ENCODE results near the gene OR5B17.
"Not testable (repeated sequence)": the region's sequence is repeated elsewhere in the genome, so short reads cannot be mapped to it uniquely, and the experiment has no call there.

OR5B17 gene

DNA sequence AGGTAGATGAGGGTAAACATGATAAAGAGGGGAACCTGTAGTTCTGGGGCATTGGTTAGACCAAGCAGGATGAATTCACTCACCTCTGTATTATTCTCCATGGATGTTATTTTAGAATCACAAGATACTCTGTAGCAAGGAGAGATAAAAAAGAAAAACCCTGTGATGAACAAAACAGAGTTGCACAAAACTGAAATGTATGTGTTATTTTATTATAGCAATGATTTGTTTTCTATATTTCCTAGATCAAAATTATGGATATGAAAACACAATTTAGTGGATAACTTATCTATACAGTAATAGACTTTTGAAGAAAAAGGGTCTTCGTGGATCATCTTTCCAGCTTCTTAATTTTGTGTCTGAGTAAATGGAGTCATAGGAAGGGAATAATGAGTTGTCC is at the start of gene OR5B17:
Gene OR5B17, minus strand, starts transcription at position 101 of the 400 bp plus-strand sequence. Its CDS starts 0 bp downstream, at position 101.
- DNase-seq: no peak

DNA sequence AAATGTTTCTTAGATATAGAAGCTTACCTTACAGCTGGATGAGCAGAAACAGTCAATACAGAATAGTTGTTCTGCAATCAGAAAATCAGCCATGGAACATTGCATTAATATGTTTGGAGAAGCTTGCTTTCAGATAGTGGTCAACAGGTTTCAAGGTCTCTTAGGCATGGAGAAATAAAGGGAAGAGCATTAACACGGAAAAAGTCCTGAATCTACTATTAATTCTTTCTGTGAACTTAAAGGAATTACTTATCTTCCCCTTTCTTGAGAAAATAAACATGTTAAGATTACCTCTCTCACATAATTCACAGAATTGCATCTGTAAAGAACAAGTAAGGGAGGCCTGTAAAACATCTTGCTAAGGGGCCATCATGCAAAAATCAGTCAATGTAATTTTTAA is 47.9 kb upstream of the OR5B17 start, which contains the start of gene OR5B3:
Gene OR5B3, minus strand, starts transcription at position 101 of the 400 bp plus-strand sequence. CDS start 3,465 bp downstream, outside the sequence.
- no peak for DNase-seq

DNA sequence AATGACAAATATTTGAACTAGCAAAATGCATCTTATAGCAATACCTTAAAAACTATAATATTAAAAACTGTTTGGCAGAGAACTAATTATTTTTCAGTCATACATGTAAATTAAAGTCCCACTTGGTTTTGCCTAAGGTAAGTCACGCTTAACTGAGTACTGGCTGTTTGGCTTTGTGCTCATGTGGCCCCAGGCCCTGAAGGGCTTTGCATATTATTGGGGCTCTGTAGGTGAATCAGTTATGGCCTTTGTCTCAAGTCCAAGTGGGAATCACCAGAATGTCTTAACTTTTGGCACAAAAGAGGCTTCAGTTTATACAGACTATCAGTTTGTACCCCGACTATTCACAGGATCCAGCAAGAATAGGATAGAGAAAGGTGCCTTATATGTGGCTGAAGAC is 40.8 kb upstream of the OR5B17 start:
- not testable (repeated sequence) for DNase-seq

DNA sequence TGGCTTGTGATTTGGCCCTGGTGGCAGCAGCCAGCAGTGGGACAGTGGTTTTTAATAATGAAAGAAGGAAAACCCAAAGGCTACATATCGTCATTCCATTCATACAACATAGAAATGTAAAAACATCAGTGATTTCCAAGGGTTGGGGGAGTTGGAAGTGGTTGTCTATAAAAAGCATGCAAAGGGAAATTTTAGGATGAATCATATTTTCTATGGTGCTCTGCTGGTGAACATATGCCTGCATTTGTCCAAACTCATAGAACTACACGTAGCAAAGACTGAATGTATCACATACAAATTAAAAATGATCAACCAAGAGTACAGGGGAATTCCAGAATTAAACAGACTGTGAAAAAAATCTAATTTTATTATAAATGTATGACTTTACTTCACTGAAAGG is 36.7 kb upstream of the OR5B17 start:
- DNase-seq: peak; percentile 63

DNA sequence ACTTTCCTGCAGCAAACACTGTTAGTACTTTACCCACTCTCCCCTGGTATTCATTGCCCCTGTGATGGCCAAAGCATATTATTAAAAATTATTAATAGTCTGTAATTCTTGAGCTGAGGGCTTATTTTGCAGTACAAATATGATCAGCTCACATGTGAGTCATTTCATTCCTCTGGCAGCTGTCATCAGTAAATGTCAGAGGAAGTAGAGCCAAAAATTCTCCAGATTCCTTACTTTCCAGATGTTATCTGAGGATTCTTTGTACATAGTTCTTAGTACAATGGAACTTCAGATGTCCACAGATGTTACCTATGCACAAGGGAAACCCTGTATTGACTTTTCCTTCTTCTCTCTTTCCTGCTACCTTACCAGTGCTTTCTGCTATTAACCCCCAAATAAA is 35.3 kb upstream of the OR5B17 start:
- peak; percentile 84 for DNase-seq

DNA sequence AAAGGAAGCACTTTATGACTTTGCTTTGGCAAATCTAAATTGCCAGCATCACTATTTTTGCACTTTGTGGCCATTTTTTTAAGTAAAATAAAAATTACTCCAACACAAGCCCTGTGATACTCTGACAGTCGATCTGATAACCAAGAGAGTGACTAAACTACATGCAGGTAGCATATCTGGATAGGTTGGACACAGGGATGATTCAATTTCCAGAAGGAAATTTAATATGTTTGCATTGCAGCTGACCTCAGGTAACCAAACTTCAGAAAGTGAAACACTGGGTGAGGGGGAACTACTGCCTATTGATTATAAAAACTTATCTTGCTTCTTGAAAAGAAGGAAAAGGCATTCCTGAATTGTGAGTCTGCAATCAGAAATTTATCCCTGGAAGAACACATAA is 33.9 kb upstream of the OR5B17 start:
- peak; percentile 5 for DNase-seq

DNA sequence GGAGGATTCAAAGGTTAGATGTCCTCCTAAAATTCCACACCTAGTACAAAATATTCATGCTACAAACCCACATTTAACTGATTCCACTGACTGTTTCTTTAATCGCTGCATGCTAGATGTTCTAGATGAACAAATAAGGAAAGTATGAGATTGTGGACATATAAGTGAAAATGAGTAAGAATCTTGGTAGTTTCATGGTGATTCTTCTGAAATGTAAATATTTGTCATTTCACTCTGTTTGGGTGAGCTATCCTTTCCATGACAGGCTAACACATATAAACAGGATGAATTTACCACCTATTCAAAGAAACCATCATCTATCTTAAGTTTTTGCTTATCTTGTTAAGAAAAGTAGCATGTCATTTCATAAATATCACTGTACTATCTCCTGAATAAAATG is 33.0 kb upstream of the OR5B17 start:
- DNase-seq: peak; percentile 3

DNA sequence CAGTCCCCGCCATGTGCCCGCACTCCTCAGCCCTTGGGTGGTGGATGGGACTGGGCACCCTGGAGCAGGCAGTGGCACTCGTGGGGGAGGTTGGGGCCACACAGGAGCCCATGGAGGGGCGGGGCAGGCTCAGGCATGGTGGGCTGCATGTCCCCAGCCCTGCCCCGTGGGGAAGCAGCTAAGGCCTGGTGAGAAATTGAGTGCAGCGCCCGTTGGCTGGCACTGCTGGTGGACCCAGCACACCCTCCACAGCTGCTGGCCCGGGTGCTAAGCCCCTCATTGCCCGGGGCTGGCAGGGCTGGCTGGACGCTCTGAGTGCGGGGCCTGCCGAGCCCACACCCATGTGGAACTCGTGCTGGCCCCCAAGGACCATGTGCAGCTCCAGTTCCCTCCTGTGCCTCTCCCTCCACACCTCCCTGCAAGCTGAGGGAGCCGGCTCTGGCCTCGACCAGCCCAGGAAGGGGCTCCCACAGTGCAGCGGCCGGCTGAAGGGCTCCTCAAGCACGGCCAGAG is 31.7 kb upstream of the OR5B17 start:
- DNase-seq: no peak

DNA sequence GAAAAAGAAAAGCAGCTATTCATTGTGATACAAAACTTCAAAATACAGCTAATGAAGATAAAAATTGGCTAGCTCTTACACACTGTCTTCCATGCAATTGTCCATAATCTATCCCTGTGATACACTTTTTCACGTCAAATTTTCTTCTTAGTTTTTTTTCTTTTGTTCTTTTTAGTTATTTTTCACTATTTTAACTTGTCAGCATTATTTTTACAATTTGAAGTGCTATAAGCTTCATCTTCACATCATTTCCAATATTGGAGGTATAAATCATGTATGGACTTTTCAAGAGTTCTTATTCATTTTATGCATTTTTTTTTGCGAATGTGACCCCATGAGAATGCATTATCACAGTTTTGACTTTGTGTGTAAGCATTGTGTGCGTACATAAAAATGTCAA is 4.1 kb downstream of the OR5B17 start:
- DNase-seq: no peak

DNA sequence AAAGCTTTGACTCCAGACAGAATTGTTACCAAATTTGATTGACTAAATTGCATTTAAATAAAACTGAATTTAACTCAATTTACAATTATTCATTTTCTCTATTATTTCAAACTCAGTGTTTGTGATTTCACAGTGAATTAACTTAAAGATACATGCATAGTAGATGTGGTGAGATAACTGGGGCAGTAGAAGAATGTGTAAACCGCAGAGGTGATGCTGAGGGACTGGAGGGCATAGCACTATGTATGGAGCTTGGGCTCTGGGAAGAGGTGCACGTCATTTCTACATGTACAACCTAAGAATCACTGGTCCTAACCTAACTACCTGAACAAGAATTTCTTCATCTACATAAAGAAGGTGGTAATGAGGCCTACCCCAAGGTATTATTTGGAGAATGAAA is 13.7 kb downstream of the OR5B17 start:
- no peak for DNase-seq

DNA sequence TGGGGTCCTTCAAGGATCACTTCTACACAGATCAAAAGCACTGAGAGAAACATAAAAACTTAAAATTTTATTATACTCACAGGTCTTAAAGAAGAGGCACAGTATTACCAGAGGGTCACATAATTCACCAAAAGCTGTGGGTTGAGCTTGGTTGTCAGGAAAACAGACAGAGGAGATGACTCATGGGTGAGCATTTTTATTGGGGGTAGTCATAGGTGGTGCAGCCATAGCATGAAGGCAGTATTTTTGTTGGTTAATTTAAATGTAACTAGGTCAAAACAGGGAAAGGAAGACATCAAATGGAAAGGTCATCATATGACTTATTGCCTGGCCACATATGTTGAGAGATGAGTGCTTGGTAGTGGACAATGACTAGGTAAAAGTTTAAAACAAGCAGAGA is 24.2 kb downstream of the OR5B17 start:
- peak; percentile 80 for DNase-seq

DNA sequence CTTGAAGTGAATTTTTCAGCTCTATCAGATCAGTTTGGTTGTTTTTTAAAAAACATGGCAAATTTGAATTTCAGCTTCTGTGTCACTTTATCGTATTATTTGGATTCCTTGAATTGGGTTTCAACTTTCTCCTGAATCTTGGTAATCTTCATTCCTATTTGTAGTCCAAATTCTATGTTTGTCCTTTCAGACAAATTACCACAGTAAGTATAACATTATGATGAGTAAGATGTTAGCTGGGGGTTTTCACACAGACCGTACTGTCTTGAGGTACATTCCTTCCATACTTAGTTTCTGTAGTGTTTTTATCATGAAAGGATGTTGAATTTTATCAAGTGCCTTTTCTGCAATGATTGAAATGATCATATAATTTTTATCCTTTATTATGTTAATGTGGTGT is 28.0 kb downstream of the OR5B17 start:
- peak; percentile 62 for DNase-seq

DNA sequence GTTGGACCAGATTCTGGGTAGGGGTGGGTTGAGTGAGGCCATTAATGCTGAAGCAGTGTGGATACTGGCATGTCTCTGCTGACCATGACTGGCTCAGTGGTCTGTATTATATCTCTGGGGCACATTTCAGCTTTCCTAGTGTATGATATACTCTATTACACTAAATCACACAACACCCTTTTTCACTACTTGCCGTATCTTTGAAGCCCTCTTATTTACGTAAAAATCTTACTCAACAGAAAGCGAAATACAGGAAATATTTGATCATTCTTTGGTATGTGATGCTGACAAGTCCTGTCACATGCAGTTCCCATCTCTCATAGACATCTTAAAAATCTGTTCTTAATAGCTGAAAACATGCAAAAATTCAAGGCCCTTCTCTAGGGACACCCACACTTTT is 40.3 kb downstream of the OR5B17 start:
- peak; percentile 71 for DNase-seq

DNA sequence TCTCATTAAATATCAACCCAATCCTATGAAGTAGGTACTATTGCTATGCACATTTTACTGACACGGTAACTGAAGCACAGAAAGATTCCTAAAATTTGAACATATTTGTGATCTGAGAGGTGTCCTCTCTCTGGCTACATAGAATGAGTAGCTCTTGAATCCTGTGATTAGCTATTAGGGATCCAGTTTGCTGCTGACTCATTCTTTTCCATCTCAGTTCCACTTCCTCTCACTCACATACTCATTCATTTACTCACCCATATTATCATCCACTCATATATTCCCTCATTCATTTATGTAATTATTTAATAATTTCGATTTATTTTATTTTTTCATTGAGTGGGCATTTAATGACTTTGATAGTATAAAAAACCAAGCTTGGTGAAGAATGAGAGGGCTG is 42.7 kb downstream of the OR5B17 start:
- peak; percentile 38 for DNase-seq
